ENCODE results near the gene C3AR1.

DNA sequence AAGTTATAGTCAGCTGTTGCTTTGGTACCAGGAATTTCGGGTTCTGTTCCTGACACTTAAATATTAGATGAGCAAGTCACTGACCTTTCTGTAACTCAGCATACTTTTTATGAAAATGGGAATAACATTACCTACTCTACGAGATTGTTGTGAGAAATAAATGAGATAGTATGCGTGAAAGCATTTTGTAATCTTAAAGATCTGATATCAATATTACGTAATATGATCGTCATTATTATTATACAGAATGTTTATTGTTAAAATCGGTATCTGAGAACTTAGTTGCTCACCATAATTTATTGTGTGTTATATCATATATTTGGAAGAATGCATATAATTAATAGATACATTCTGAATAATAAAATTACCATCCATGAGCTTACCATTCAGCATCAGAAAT lies 9.8 kb upstream of the C3AR1 start:
- no peak for TF ChIP-seq POLR2AphosphoS5 (IDR thresholded peaks at IDR 0.05)
- TF ChIP-seq, protein P1, sequence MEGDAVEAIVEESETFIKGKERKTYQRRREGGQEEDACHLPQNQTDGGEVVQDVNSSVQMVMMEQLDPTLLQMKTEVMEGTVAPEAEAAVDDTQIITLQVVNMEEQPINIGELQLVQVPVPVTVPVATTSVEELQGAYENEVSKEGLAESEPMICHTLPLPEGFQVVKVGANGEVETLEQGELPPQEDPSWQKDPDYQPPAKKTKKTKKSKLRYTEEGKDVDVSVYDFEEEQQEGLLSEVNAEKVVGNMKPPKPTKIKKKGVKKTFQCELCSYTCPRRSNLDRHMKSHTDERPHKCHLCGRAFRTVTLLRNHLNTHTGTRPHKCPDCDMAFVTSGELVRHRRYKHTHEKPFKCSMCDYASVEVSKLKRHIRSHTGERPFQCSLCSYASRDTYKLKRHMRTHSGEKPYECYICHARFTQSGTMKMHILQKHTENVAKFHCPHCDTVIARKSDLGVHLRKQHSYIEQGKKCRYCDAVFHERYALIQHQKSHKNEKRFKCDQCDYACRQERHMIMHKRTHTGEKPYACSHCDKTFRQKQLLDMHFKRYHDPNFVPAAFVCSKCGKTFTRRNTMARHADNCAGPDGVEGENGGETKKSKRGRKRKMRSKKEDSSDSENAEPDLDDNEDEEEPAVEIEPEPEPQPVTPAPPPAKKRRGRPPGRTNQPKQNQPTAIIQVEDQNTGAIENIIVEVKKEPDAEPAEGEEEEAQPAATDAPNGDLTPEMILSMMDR (IDR thresholded peaks at IDR 0.05), result no peak
- TF ChIP-seq POLR2A (IDR thresholded peaks at IDR 0.05; ENCODE audit: low read depth), result no peak
